Activated T-helper 1 cell treated with anti-CD3 and anti-CD28 coated beads, Interleukin-2, amount 50 U/mL, for 16 hours (primary cell): Measurements from ENCODE around the gene FEN1.

ENCODE experiments used
- DNase-seq, 2 donors: peaks; one replicate each; pipeline ENCODE4 v3.0.0-alpha.2; 2020; ENCODE audit warnings: low read depth in 1 of 2, low spot score in 1 of 2

FEN1 gene

GRCh38 chr11:61840371-61840770 is 47.7 kb downstream of the FEN1 start:
- no peak for DNase-seq

GRCh38 chr11:61841636-61842527 is 49.2 kb downstream of the FEN1 start:
- DNase-seq: no peak

- no peak for DNase-seq
These were observed 49.8 kb downstream of the FEN1 start for GRCh38 chr11:61842528-61842820.

- no peak for DNase-seq
These were observed 52.3 kb downstream of the FEN1 start for GRCh38 chr11:61844909-61845565.

- no peak for DNase-seq
These were observed 53.8 kb downstream of the FEN1 start for GRCh38 chr11:61846362-61847020.
